Left lung (tissue), 10 donors: Measurements from ENCODE around the gene HYAL3. TPM values are rescaled to one million over a fixed set of nuclear protein-coding genes. Genes with fewer than 3 reads are reported as not detected.

Experiments
- ATAC-seq: fragments of 200-7000 bp; cut with Tn5 transposase; one replicate; pipeline ENCODE4 v1.9.1; 2020; ENCODE audit warnings: moderate library complexity
- DNase-seq, 4 donors: peaks; one replicate each; pipeline ENCODE4 v3.0.0-alpha.2; 2013 to 2020
- H3K27ac ChIP-seq, 2 donors: fragments of 200-600 bp; sonication (generic) in 1 of 2; one replicate each; pipeline versions ENCODE4 v1.5.0 to v1.8.0; 2020 to 2021
- H3K27me3 ChIP-seq, 2 donors: fragments of 200-600 bp; sonication (generic) in 1 of 2; one replicate each; pipeline versions ENCODE4 v1.5.0 to v1.8.0; 2020 to 2021
- H3K36me3 ChIP-seq, 2 donors: fragments of 200-600 bp; sonication (generic) in 1 of 2; one replicate each; pipeline versions ENCODE4 v1.5.0 to v1.8.0; 2020 to 2021
- H3K4me1 ChIP-seq, 2 donors: fragments of 200-600 bp; one replicate each; pipeline ENCODE4 v1.8.0; 2021
- H3K4me3 ChIP-seq, 2 donors: fragments of 200-600 bp; sonication (generic) in 1 of 2; one replicate each; pipeline versions ENCODE4 v1.5.0 to v1.8.0; 2020 to 2021; ENCODE audit warnings: mild to moderate bottlenecking in 1 of 2
- H3K9me3 ChIP-seq, 2 donors: fragments of 200-600 bp; sonication (generic) in 1 of 2; one replicate each; pipeline versions ENCODE4 v1.5.0 to v1.8.0; 2020 to 2021
- CTCF ChIP-seq, 2 donors: fragments of 200-600 bp; sonication (generic) in 1 of 2; IDR thresholded peaks; one replicate each; pipeline versions ENCODE4 v1.5.0 to v1.8.0; 2021; ENCODE audit warnings: antibody characterized with exemption in 2 of 2
- intact Hi-C, 2 donors: fragments of 100-400 bp; cut with DNase I; formaldehyde crosslinking; loops; one replicate each; pipeline versions ENCODE4 v1.11.2 to v1.14.2; 2022
- polyA plus RNA-seq, 6 donors: library from polyadenylated mRNA; unstranded; fragments of 120-200 nt; gene quantifications; one replicate each; pipeline ENCODE4 v1.2.1, GENCODE V29; 2013; ENCODE audit not compliant: insufficient read length in 6 of 6
- total RNA-seq, 2 donors: library from RNA; stranded (reverse); fragmentation: NEBNext Ultra II Directional; extraction: Animal tissue kit (Norgen Biotek cat#: 25700); gene quantifications; one replicate each; pipeline ENCODE4 v1.2.1, GENCODE V29; 2021
- donor health status: DM: no; HTN: yes; CAD: no.
- donor health status: DM: no; HTN: no; CAD: no.

Gene HYAL3
- total and polyA plus RNA-seq, 8 donors: 2.3 to 5.2 (median 4.3) TPM

- no peaks in the 10 kb centered on the region for H3K9me3 ChIP-seq
- DNase-seq (peak; percentile 94 to 99 (median 98)), ATAC-seq (peak; percentile 97)
- H3K4me1 ChIP-seq: peaks cover 11 to 20% of the 10 kb centered on the region in 2 donors
- intact Hi-C loops: no loop called here
- no peaks in the 10 kb centered on the region for H3K27me3 ChIP-seq
- H3K36me3 ChIP-seq: peaks cover 0 to 36% of the 10 kb centered on the region in 2 donors
- H3K4me3 ChIP-seq: peak within 1 kb of the TSS; percentile 94 to 97
- TF ChIP-seq CTCF (IDR thresholded peaks at IDR 0.05): no peak
- peak within 1 kb of the TSS; percentile 69 to 84 for H3K27ac ChIP-seq
These were observed 6.8 kb downstream of the HYAL3 start, which contains the start of gene IFRD2 for GRCh38 chr3:50292159-50293078. Gene IFRD2, minus strand, starts transcription at chr3:50292429. Its CDS starts 155 bp downstream, at chr3:50292274.

GRCh38 chr3:50290161-50290641 lies 9.0 kb downstream of the HYAL3 start:
- Histone ChIP-seq H3K4me1 (peaks cover 11 to 20% of the 10 kb centered on the region in 2 donors), H3K27ac (no peak overlapping the region), H3K36me3 (peaks cover 0 to 48% of the 10 kb centered on the region in 2 donors), H3K9me3 (no peaks in the 10 kb centered on the region), H3K27me3 (no peaks in the 10 kb centered on the region), H3K4me3 (no peak overlapping the region)
- DNase-seq (no peak), ATAC-seq (no peak)
- intact Hi-C loops: no loop called here
- no peak for TF ChIP-seq CTCF (IDR thresholded peaks at IDR 0.05)

GRCh38 chr3:50289130-50289529 lies 10.1 kb downstream of the HYAL3 start:
- no peak for TF ChIP-seq CTCF (IDR thresholded peaks at IDR 0.05)
- H3K36me3 ChIP-seq: peaks cover 0 to 48% of the 10 kb centered on the region in 2 donors
- no peak overlapping the region for H3K4me3 ChIP-seq
- intact Hi-C loops: no loop called here
- no peaks in the 10 kb centered on the region for H3K9me3 ChIP-seq
- no peak for ATAC-seq
- H3K27me3 ChIP-seq: no peaks in the 10 kb centered on the region
- DNase-seq: no peak
- H3K4me1 ChIP-seq: peaks cover 11 to 20% of the 10 kb centered on the region in 2 donors
- H3K27ac ChIP-seq: no peak overlapping the region

GRCh38 chr3:50288387-50289007 lies 10.7 kb downstream of the HYAL3 start:
- Histone ChIP-seq H3K9me3 (no peaks in the 10 kb centered on the region), H3K4me1 (peaks cover 11 to 20% of the 10 kb centered on the region in 2 donors), H3K27ac (no peak overlapping the region), H3K27me3 (no peaks in the 10 kb centered on the region), H3K36me3 (peaks cover 0 to 48% of the 10 kb centered on the region in 2 donors), H3K4me3 (no peak overlapping the region)
- no peak for ATAC-seq
- no peak for DNase-seq
- intact Hi-C loops: no loop called here
- no peak for TF ChIP-seq CTCF (IDR thresholded peaks at IDR 0.05)

GRCh38 chr3:50287262-50287661 lies 11.9 kb downstream of the HYAL3 start:
- no peaks in the 10 kb centered on the region for H3K9me3 ChIP-seq
- no peak for TF ChIP-seq CTCF (IDR thresholded peaks at IDR 0.05)
- H3K27me3 ChIP-seq: no peaks in the 10 kb centered on the region
- intact Hi-C loops: no loop called here
- H3K4me3 ChIP-seq: no peak overlapping the region
- DNase-seq (no peak), ATAC-seq (no peak)
- peaks cover 0 to 48% of the 10 kb centered on the region in 2 donors for H3K36me3 ChIP-seq
- peaks cover 5 to 9% of the 10 kb centered on the region in 2 donors for H3K4me1 ChIP-seq
- no peak overlapping the region for H3K27ac ChIP-seq
